ENCODE measurements around the gene BMP15. TPM values are rescaled to one million over a fixed set of nuclear protein-coding genes. Genes with fewer than 3 reads are reported as not detected.

The BMP15 gene
- total RNA-seq: not detected
- long read RNA-seq: 0 reads

GRCh38 chrX:50910685-50911176 lies at the start of gene BMP15:
Gene BMP15, plus strand, starts transcription at chrX:50910735. Its CDS starts 49 bp downstream, at chrX:50910784.
- DNase-seq (ENCODE audit: low spot score): no peak

- DNase-seq (ENCODE audit: low spot score): no peak
Measured at GRCh38 chrX:50863471-50863870, 47.1 kb upstream of the BMP15 start.

GRCh38 chrX:50865311-50865710 lies 45.2 kb upstream of the BMP15 start:
- DNase-seq (ENCODE audit: low spot score): no peak

- DNase-seq (ENCODE audit: low spot score): no peak
Measured at GRCh38 chrX:50871922-50872453, 38.5 kb upstream of the BMP15 start.

GRCh38 chrX:50874876-50875275 lies 35.7 kb upstream of the BMP15 start:
- no peak for DNase-seq (ENCODE audit: low spot score)

- DNase-seq (ENCODE audit: low spot score): no peak
Measured at GRCh38 chrX:50876551-50876950, 34.0 kb upstream of the BMP15 start.

- DNase-seq (ENCODE audit: low spot score): no peak
Measured at GRCh38 chrX:50877310-50877709, 33.2 kb upstream of the BMP15 start.

- no peak for DNase-seq (ENCODE audit: low spot score)
Measured at GRCh38 chrX:50881028-50881427, 29.5 kb upstream of the BMP15 start.

- no peak for DNase-seq (ENCODE audit: low spot score)
Measured at GRCh38 chrX:50888884-50889283, 21.7 kb upstream of the BMP15 start.

GRCh38 chrX:50889582-50889981 lies 21.0 kb upstream of the BMP15 start:
- no peak for DNase-seq (ENCODE audit: low spot score)

GRCh38 chrX:50893047-50893446 lies 17.5 kb upstream of the BMP15 start:
- no peak for DNase-seq (ENCODE audit: low spot score)

GRCh38 chrX:50893466-50893865 lies 17.1 kb upstream of the BMP15 start:
- DNase-seq (ENCODE audit: low spot score): no peak

- no peak for DNase-seq (ENCODE audit: low spot score)
Measured at GRCh38 chrX:50905334-50905733, 5.2 kb upstream of the BMP15 start.

- DNase-seq (ENCODE audit: low spot score): no peak
Measured at GRCh38 chrX:50913520-50913919, 3.0 kb downstream of the BMP15 start.

- DNase-seq (ENCODE audit: low spot score): no peak
Measured at GRCh38 chrX:50920132-50920531, 9.6 kb downstream of the BMP15 start.

- DNase-seq (ENCODE audit: low spot score): no peak
Measured at GRCh38 chrX:50927127-50927526, 16.6 kb downstream of the BMP15 start.

GRCh38 chrX:50941638-50942037 lies 31.1 kb downstream of the BMP15 start:
- no peak for DNase-seq (ENCODE audit: low spot score)

GRCh38 chrX:50942471-50942870 lies 31.9 kb downstream of the BMP15 start:
- no peak for DNase-seq (ENCODE audit: low spot score)

GRCh38 chrX:50952406-50952805 lies 41.9 kb downstream of the BMP15 start:
- DNase-seq (ENCODE audit: low spot score): no peak

- no peak for DNase-seq (ENCODE audit: low spot score)
Measured at GRCh38 chrX:50953832-50954231, 43.3 kb downstream of the BMP15 start.

- no peak for DNase-seq (ENCODE audit: low spot score)
Measured at GRCh38 chrX:50962156-50962555, 51.6 kb downstream of the BMP15 start.

- DNase-seq (ENCODE audit: low spot score): no peak
Measured at GRCh38 chrX:50963842-50964241, 53.3 kb downstream of the BMP15 start.

All from mesenteric fat pad (tissue), 1 donor.